D341Med (cell line): ENCODE measurements around the gene ITGB7.

Source experiments
- DNase-seq: peaks from one replicate; pipeline ENCODE4 v3.0.0; 2012; ENCODE audit warnings: low spot score

The ITGB7 gene

DNA sequence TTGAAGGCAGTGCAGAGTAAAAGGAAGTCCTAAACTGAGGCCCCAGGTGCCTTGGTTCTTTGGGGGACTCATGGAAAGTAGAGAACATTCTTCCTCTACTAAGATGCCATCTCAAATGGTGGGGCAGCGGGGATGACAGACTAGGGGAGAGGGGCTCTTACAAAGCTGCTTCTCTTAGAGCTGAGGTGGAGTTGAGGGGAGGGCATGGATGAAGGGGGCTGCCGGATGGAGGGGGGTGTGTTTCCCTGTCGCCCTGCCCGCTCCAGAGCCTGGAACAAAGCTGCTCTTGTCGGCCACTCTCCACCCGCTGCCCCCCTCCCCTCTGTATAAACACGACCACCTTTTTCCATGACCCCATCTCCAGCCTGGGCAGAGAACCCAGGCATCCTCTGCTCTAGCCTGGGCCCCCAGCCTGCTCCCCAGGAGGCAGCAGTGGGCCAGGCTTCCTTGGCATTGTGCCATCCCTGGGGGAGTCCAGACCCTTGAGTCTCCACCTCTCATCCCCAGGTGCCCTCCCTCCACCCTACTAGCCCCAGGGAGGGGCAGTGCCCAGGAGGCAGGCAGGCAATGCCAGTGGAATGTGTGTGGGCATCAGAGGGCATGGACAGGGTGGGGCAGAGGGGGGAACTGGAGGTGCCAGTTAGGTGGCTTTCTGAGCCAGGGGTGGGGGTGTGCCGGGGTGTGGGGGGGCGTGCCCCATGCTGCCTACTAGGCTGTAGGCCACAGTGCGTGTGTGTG lies 23.2 kb upstream of the ITGB7 start:
- DNase-seq, result no peak

DNA sequence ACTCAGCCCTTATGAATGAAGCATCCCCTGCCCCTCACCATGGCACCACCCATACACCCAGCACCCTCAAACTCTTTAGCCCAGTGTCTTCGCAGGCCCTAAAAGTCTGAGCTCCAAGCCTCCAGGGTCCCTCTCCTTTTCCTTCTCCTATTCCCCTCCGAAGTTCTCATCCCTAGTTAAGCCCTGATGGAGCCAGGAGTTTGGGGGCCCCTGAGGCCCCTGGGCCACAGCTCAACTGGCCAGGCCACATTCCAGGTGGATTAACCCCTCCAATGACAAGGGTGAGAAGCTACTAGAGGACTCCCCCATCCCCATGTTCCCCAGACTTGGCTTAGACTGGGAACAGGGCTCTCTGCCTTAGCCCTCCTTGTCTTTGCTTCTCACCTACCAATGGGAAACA lies 22.4 kb upstream of the ITGB7 start:
- DNase-seq, result no peak

DNA sequence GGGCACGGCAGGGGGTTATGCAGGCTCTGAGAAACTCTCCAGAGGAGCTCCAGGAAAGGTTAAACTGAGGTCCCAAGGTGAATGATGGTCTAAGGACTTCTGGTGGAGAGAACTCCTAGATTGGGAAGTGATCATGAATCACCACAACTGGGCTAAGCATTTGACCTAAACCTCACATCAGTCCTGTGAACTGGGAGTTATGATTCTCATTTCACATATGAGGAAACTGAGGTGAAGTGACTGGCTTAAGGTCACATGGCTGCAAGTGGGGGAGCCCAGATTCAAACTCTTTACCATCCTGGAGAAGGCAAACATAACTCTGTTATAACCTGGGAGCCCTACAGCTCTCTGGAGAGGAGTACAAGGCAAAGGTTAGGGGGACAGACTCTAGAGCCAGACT lies 20.8 kb upstream of the ITGB7 start:
- DNase-seq, result no peak

DNA sequence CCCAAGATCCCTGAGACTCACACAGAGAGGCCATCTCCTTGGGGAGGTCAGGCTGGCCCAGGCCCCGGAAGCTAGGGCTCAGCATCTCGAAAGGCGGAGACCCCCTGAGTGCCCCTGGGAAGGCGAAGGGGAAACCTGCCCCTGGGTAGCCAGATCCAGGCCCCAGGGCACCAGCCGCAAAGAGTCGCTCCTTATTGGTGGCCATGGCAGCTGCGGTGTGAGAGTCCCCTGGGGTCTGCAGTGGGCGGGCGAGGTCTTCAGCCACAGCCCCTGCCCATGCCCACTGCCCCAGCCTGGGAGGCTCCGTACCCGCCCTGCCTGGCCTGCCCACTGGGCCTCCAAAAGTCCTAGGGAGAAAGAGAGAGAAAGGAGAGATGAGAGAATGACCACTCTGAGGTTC lies 20.3 kb upstream of the ITGB7 start:
- DNase-seq, result no peak

DNA sequence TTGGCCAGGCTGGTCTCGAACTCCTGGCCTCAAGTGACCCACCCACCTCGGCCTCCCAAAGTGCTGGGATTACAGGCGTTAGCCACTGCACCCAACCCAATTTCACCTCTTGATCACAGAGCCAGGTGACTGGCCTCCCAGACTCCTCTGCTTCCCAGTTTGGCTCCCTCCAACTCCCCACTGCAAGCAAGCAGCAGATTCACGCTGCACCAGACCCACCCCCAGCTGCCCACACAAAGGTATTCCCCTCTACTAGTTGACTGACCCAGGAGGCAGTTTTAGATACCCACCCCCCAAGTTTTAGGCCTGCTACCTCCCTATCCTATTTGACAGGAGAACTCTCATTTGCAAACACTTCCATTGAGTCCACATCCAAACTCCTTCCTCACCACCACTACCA lies 19.8 kb upstream of the ITGB7 start:
- no peak for DNase-seq

DNA sequence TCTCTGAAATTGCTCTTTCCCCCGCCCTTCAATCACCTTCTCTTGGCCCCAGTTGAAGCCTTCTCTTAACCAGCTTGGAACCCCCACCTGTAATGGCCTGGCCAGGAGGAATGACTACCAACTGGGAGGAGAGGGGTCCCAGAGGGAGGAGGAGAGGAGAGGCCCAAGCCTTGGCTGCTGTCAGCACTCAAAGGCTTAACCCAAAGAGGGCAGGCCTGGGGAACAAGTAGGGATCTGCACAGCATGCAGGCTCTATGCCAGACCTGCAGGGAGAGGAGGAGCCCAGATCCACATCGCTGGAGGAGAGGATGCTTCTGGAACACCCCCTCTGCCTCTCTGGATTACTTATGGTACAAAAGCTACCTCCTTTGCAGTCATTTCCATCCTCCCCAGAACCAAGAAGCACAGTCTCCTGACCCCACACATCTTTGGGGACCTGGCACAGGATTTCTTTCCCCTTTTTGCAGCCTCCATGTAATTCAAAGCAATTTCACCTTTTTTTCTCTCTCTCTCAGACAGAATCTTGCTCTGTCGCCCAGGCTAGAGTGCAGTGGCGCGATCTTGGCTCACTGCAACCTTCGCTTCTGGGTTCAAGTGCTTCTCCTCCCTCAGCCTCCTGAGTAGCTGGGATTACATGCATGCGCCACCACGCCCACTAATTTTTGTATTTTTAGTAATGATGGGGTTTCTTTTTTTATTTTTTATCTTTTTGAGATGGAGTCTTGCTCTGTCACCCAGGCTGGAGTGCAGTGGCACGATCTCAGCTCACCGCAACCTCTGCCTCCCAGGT lies 18.8 kb upstream of the ITGB7 start:
- no peak for DNase-seq

DNA sequence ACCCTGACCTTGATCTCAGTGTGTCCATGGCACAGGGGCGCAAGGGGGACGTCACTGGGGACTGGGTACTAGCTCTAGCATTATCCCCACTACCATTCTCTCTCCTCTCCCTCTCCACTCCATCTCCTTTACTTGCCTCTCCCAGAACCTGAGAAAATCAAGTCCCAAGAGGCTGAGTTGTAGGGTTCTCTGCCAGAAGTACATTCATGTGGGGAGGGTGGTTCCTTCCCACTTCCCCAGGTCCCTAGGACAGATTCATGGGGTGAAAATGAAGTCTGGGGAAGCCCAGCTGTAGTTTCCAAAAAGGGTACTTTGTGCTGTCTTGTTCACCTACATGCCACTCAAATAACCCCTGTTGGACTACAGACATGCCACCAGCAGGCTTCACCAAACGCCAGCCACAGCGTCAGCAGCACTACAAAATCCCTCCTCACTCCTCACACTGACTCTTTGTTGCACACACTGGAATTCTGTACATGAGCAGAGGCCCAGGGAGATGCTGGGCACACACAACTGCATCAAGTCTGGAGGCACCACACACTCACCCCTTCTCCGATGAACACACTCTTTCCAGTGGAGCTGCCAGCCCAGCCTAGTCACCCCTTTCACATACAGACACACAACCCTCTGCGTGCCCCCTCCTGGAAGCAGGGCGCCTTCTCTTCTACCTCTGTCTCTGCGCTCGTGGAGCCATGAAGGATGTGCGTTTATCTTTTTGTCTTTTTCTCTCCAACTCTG lies 18.0 kb upstream of the ITGB7 start:
- DNase-seq, result no peak

DNA sequence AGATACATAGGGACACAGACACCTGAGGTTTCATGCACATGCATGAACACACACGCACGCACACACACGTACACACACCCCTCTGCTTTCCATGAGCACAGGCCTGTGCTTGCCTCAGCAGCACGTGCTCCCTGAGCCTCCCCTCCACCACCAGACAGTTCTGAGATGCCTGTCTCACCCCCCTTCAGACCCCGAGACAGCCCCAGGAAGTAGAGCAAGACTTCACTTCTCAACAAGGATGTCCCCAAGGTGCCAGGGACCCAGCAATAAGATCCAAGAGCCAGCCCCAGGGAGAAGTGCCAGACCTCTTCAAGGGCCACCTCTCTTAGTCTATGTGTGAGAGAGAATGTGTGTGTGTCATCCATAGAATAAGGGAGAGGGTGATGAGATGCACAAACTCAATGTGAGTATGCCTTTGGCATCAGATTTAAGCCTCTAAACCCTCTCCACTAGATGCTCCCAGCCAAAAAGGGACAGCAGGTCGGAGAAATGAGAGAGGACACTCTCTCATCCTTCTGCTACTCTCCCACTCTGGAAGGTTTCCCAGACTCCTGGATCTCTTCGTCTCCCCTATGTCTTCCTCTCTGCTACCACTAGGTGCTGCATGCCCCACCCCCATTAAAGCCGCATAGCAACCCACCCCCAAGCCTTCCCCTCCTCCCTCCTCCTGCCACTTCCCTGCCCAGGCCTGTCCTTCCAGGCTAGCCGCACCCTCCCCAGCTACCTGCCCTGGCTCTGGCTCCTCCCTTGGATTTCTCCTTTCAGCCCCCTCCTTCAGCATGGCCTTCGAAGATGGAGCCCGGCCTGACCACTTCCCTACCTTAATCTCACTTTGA lies 17.2 kb upstream of the ITGB7 start:
- DNase-seq, result no peak

DNA sequence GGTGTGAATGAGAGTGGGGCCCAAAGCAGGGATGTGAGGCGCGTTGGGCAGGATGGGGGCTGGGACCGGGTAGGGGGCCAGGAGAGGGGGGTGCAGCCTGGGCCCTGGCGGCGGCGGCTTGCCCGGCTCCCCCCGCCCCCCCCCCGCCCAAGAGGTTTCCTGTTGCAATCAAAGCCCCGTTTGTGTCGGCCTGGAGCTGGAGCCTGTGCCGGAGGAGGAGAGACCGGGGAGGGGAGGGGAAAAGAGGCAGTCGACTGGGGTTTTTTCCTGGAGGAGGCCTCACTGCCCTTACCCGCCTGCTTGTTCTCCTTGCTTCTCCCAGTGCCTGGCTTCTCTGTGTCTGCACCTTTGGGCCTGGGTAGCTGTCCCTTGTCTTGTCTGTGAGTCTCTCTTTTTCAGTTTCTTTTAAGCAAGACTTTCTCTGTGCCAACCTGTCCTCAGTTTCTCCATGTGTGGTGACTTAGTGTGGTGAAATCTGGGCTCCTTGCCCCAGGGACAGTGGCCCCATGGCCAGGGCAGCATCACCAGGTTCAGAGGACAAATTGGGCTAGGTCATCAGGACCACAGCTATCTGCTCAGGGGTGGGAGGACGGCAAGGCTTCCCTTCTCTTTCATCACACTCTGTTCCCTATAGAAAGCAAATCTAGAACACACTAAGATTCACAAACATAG lies 16.5 kb upstream of the ITGB7 start:
- no peak for DNase-seq

DNA sequence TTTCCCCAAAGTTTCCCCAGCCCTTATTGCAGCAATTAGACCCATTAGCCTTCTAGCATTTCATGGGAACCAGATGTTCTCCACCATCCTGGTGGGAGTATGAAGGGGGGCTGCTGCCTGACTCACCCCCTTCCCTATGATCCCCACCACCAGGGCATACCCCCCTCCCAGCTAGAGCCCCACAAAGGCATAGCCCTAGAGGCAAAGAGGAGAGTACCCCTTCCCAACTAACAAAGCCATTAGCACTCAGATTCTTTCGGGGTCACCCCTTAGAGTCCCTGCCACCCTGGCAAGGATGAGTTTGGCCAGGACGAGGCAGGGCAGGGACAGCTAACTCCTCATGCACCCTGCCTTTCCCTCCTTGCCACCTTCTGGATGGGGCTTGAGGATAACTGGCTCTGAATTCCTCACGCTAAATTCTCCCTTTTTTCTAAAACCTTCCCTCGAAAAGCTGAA lies 15.8 kb upstream of the ITGB7 start:
- DNase-seq, result no peak

DNA sequence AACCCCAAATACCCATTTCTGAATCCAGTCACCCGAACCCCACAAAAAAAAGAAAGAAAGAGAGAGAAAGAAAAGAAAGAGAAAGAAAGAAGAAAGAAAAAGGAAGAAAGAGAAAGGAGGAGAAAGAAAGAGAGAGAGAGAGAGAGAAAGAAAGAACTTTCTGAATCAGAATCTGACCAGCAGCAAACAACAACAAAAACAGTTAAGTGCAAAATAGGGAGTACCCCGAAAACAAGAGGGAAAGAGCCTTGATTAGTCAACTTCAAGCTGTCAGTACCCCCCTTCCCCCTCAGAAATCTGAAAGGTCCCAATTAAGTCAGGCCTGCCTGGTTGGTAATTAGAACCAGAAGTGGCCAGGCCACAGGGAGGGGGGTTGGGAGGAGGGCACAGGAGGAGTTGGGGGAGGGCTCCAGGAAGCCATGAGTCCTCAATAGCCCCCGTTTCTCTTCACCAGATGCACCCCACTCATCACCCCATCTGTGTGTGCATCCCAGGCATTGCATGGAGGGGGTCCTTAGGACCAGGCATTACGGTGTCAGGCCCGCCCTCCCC lies 15.2 kb upstream of the ITGB7 start:
- no peak for DNase-seq

DNA sequence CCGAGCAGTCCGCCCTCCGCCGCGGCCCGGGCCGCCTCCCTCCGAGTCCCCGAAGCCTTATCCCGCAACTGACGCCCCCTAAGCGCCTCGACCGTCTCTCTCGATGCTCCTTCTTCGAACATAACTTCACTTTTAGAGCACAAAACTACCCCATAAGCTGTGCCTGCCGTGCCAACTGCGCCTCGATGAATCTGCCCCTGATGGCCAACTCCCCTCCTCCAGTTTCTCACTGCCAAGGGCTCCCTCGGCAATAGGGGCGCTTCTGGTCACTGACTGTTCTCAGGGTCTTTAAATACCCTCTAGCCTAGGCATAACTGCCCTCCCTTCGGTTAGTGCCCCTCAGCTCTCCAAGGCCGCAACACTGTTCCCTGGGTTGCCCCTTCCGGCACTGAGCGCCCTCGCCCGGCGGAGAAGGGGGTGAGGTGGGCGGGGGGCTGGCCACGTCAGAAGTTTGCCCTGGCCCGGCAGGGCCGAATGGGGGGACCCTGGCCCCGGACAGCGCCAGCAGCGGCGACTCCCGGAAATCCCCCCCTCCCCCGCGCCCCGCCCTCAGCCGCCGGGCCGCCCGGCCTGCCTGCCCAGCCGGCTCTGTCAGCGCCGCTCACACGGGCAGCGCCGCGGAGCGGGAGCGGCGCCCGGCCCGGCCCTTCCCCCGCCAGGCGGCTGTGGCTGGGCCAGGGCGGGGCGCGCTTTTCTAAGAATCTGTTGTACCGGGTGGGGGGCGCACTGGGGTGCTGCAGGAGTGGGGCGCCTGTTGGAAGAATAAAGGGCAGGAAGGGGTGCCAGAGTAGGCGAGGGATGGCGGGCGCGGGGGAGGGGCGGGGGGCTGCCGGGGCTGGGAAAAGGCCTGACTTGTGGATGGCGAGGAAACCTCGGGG lies 14.4 kb upstream of the ITGB7 start:
- peak; percentile 88 for DNase-seq

DNA sequence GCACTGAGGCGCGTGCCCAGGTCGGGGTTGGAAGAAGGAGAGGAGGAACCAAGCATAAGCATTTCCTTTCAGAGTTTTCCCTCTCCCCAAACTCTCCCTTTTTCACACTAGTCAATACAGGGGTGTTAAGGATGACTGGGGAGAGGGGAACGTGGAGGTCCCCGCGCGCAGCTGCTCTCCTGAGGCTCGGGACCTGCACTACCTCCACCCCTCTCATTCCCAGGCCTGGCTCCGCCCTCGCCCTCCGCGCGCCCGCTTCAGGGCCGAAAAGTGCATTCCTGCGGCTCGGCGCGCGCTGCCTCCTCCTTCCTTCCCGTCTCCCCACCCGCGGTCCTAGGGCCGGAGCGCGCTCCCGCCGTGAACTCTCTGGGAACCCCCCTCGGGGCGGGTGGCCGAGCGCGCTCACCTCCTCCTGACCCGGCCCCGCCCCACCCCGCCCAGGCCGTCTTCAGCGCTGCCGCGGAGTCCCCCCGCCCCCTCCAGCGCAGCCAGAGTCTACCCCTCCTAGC lies 13.7 kb upstream of the ITGB7 start:
- peak; percentile 83 for DNase-seq

DNA sequence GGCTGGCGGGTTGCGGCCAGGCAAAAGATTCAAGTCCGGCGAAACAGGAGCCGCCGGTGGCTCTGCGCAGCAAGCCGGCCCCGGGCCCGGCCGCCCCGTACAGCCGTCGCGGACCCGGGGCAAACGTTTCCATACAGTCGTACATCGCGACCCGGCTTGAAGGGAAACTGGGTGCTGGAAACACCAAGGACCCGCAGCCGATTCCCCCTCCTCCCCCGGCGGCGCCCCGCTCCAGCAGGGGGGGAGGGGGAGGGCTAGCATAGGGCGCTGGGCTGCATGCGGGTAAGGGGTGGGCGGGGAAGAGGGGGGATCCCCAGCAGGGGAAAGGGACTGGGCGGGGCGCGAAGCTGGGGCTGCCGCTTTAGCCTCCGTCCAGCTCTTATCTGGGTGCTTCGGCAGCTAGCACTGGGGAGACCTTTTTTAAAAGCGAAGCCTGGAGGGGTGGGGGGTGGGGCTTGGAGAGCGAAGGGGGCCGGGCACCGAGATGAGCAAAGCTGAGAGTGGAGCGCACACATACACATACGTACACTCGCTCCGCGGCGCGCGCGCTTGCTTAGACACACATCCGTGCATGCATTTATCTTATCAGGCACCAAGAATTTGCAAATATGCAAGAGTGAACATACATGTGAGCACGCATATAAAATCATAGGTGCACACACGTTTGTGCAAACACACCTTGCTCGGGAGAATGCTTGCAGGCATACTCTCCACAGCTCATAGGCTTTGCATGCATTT lies 13.1 kb upstream of the ITGB7 start:
- DNase-seq, result no peak

DNA sequence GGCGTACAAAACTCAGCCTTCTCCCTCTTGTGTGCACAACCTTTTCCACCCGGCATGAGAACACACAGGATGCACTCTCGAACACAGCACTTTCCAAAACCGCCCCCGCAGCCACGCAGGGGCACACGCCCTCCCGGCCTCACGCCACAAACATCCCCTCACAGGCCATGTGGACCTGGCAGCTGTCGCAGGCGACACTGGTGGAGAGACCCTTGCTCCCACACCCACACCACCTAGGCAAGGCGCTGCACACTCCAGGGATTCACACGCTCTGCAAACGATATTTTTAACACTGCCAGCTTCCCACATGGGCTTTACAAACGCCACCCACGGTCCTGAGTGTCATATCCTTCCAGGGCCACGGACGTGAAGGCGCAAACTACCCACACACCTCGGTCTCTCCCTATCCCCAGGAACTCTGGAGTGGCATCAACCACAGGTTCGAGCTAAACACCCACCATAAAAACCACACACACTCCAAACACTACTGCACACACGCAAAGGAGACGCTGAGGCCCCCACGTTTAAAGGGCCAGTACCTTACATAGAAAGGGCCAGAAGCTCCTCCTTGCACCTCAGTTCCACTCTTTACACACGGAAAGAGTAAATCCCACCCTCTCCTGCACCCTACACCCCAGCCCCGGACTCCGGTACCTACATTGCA lies 12.4 kb upstream of the ITGB7 start:
- DNase-seq, result no peak

DNA sequence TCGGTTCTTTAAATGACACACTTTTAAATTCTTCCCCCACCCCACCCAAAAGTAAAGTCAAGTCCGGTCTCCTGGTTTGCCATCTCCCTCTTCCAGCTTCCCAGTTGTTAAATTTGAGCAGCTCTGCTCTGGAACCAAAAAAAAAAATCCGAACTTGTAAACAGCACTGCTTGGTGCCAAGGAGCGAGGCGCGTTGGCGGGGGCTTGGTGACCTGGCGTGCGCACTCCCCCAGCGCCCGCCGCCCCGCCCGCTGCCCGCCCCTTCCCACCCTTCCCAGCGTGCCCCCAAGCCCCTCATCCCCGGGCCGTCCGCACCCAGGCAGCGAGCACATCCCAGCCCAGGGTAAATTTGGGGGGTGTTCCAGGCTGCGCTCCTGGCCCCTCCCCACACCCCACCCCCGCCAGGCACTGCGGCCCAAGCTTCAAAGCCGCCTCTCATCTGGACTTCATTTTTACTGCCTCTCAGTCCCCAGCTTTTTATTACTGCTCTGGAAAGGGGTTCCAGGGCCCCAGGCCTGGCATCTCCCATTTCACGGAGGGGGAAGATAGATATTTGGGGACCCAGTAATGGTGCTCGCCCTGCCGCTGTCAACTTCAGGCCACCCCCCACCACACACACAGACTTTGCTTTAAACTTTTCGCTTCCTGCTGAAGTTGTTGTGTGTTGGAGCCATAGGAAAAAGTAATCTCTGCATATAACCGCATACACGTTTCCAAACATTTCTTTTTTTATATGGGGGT lies 11.7 kb upstream of the ITGB7 start:
- DNase-seq, result no peak

DNA sequence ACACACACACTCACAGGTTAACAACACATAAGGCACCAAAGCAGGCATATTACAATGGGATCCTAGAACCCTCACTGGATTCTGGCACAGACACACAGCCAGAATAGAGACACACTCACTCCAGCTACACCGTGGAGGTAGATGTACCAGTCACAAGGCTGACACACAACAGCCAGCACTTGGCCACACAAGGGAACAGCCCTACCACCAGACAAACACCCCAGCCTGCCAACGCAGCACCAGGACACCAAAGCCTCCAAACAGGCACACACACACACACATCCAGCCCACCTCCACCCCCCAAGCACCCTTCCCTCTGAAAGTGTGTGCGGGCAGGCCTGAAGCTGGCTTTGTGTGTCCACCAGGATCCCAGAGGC lies 10.9 kb upstream of the ITGB7 start:
- DNase-seq, result no peak
